Limb (tissue), 2 donors: ENCODE measurements around the gene AFAP1L1.
"Not testable (repeated sequence)": the region's sequence is repeated elsewhere in the genome, so short reads cannot be mapped to it uniquely, and the experiment has no call there.

Experiments used
- DNase-seq, 2 donors: peaks; one replicate each; pipeline ENCODE4 v3.0.0-alpha.2; 2016; ENCODE audit errors: extremely low spot score in 2 of 2

The AFAP1L1 gene

GRCh38 chr5:149261246-149261645 is 10.4 kb upstream of the AFAP1L1 start:
- DNase-seq = no peak

GRCh38 chr5:149262315-149262714 is 9.3 kb upstream of the AFAP1L1 start:
- DNase-seq = no peak

GRCh38 chr5:149264439-149265067 is 7.1 kb upstream of the AFAP1L1 start:
- peak in 1 of 2 donors; percentile 48 for DNase-seq

- no peak for DNase-seq
Measured at GRCh38 chr5:149265068-149265465, 6.6 kb upstream of the AFAP1L1 start.

- DNase-seq = peak in 1 of 2 donors; percentile 27
Measured at GRCh38 chr5:149265597-149265996, 6.1 kb upstream of the AFAP1L1 start.

- no peak for DNase-seq
Measured at GRCh38 chr5:149267241-149267973, 4.3 kb upstream of the AFAP1L1 start.

GRCh38 chr5:149268928-149269557 is 2.6 kb upstream of the AFAP1L1 start:
- peak in 1 of 2 donors; percentile 57 for DNase-seq

- DNase-seq = peak in 1 of 2 donors; percentile 67
Measured at GRCh38 chr5:149271195-149271715, 404 bp upstream of the AFAP1L1 start.

GRCh38 chr5:149272781-149273180 is 1.1 kb downstream of the AFAP1L1 start:
- not testable (repeated sequence) for DNase-seq

GRCh38 chr5:149273237-149273636 is 1.6 kb downstream of the AFAP1L1 start:
- no peak for DNase-seq

- DNase-seq = no peak
Measured at GRCh38 chr5:149273950-149274349, 2.3 kb downstream of the AFAP1L1 start.

- no peak for DNase-seq
Measured at GRCh38 chr5:149274939-149275338, 3.3 kb downstream of the AFAP1L1 start.

GRCh38 chr5:149277801-149278200 is 6.1 kb downstream of the AFAP1L1 start:
- no peak for DNase-seq

GRCh38 chr5:149278451-149279210 is 7.0 kb downstream of the AFAP1L1 start:
- DNase-seq = no peak

- DNase-seq = no peak
Measured at GRCh38 chr5:149279661-149280060, 8.0 kb downstream of the AFAP1L1 start.

- no peak for DNase-seq
Measured at GRCh38 chr5:149280124-149280523, 8.5 kb downstream of the AFAP1L1 start.

- no peak for DNase-seq
Measured at GRCh38 chr5:149280802-149281201, 9.1 kb downstream of the AFAP1L1 start.

GRCh38 chr5:149282027-149282965 is 10.6 kb downstream of the AFAP1L1 start:
- DNase-seq = peak in 1 of 2 donors; percentile 5

GRCh38 chr5:149282966-149283332 is 11.3 kb downstream of the AFAP1L1 start:
- no peak for DNase-seq

GRCh38 chr5:149283626-149284480 is 12.2 kb downstream of the AFAP1L1 start:
- DNase-seq = no peak
